8988T (cell line): Measurements from ENCODE around the gene RASD2.

Experiments used
- DNase-seq: peaks from one replicate; pipeline ENCODE4 v3.0.0; 2011

RASD2 gene

DNA sequence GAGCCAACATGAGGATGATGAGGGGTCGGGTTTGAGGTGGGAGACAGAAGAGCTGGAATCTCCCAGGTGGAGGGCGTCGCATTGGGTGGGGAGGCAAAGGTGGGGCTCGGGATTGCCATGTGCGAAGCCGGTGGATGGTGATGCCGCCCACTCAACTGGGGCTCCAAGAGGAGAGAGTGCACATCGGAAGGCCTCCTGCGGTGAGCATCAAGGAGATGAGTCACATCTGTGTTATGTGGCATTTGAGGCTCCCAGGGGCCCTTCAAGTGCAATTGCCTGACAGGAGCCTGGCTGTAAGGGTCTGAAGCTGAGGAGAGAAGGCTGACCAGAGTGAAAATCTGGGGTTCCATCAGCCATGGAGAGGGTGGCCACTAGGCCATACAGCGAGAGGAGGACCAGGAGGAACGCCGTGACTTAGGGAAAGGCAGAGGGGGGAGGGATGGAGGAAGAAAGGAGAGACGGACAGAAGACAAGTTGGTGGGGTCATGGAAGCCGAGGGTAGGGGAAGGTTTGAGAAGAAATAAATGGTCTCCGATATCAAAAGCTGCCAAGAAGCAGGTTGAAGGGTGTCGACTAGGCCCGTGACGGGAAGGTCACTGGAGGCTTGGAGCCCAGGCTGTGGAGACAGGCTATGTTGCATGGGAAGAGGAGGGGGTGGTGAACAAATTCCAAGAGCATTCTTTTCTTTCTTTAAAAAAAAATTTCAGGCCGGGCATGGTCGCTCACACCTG lies 21.3 kb downstream of the RASD2 start:
- peak; percentile 73 for DNase-seq

DNA sequence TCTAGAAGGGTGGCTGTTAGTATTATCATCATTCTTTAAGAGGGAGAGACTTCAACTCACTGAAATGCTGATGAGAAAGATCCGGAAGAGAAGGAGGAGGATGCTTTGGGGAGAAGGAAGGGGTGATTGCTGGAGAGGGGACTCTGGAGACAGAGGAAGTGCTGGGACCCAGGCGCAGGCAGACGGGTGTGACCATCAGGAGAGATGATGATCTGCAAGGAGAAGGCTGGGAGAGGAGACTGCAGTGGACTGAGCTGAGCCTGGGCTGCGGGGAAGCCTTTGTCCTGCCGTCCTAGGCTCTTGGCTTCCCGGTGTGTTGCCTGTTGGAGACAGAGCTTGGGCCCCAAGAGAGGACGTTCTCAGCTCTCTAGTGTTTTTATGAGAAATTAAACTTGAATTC lies 22.6 kb downstream of the RASD2 start:
- DNase-seq: no peak

DNA sequence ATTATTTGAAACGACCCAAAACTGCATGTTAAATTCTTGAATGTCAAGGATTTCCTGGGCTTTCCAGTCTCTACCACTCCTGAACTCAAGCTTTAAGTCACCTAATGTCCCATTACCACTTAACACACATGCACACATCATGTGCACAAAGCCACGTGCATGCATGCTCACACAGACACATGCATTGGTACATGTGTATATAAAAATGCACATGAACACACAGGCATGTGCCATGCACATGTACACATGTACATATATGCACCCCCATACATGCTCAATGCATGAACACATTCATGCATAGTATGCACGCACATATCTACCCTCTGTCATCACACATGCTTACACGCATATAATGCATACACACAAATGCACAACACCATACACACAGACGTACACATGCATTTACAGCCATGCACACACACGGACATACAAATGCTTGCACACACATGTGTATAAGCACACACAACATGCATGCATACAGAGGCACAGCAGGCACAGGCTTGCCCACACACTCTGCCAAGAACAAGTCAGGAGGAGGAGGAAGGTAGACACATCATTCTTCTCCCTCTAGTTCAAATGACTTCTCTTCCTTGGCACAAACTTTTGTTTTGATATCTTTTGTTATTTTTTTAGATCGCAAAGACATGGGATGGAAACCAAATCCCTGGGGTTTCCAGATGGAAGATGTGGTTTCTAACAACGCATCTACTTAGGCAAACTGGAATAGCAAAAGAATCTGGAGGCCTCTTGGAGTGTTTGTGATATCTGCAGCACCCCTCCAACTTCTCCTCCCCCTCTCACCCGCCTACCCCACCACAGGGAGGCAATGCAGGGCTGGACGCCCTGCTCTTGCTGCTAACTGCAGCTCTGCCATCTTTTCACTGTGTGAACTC lies 24.6 kb downstream of the RASD2 start:
- DNase-seq: no peak

DNA sequence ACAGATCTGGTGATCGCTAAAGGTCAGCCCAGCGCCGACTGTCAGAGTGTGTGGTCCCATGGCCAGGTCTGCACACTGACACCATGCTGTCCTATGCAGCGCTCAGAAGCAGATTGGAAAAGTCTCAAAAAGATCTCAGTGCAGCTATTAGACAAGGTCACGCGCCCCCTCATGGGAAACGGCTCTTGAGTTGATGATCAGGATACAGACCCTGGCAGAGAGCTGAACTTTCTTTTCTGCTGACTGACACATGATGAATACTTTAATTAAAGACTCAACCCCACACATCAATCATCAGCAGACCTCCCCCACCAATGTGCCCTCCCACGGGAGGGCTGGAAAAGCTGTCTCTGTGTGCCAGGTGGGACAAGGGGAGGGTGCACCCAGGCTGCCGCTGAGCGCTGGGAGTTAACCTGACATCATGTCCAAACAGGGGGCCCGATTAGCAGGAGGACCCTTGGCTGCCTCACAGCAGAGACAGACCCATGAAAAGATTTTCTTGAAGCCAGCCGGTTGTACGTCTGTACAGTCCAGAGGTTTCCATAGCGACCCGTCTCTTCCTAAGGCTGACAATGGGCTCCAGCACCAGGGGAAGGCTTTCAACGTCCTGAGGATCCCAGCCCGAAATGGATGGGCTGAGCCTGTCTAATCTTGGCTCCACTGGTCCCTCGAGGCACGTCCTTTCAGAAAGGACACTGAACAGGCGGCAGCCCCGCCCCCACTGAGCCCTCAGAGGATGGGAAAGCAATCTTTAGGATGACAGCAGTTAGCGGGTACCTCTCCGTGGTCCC lies 26.9 kb downstream of the RASD2 start:
- DNase-seq: no peak

DNA sequence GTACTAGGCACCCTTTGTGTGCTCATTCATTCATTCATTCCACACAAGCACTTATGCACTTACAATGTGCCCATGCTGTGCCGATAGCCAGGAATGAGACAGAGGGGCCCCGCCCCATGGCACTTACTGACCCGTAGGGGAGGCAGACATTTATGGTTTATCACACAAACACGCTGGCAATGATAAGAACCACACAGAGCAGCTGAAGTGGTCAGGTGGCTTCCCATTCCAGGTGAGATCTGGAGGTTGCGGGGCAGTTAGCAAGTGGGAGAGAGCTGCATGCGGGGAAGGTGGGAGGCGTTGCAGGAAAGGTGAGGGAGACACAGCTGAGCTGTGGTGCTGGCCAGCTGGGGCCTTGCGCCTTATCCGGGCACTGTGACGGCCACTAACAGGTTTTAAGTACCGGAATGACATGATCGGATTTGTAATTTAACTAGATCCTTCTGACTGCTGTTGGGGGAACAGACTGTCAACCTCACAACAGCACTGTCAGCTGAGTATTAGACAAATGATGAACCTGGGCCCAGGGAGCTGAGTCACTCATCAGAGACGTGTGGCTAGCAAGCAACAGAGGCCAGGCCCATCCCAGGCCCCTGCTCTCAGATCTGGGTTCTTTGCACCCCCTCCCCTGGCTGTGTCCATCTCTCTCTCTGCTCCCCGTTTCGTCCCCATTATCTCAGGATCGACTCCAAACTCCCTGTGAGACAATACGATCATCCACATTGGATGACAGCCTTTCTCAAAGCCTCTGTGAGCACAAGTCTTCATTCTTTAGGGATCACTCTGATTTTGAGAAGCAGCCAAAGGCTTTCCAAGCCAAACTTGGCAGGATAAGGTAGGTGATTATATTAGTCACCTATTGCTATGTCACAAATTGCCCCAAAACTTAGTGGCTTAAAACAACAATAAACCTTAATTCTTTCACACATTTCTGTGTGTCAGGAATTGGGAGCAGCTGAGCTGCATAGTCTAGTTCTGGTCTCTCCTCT lies 28.4 kb downstream of the RASD2 start:
- DNase-seq: no peak

DNA sequence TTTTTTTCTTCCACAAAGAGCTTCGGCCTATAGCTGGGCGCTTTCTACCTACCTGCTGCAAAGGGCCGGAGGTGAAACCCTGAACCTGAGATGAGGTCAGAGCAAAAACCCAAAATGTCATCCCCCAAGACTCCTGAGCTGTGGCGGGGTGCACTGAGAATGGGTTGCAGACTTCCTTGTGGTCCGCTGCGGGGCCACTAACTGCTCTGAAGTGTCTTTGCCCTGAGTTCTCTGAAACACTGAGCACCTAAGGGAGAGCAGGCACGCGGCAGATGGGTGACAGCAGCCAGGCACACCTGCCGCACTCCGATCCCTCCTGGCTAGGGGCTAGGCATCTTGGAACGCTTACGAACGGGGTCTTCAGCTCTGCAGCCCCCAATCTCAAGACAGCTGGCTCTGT lies 29.3 kb downstream of the RASD2 start:
- DNase-seq: no peak

DNA sequence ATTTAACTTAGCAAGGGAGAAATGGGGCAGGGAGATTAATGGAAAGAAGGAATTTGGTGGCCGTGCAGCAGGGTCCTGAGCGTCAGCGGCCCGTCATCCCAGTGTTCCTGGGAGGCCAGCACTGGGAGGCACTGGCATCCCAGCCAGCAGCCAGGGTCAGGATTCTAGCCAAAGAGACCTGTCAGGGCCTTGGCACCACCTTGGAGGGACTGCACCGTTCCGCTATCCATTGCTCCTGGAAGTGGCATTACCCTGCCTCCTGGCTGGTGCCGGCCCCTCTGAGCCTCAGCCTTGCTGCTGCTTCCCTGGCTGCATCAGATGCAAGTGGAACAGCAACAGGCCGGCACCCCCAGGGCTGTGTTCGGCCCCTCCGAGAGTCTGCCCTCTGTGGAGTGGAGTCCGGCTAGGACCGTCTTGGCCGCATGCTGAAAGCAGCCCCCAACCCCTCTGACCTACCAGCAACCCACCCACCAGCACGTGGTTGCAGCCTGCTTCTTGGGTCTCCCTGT lies 30.1 kb downstream of the RASD2 start:
- no peak for DNase-seq

- no peak for DNase-seq
Observed at GRCh38 chr22:35572556-35572955, 31.9 kb downstream of the RASD2 start.

GRCh38 chr22:35575116-35575748 lies 34.6 kb downstream of the RASD2 start:
- no peak for DNase-seq

DNA sequence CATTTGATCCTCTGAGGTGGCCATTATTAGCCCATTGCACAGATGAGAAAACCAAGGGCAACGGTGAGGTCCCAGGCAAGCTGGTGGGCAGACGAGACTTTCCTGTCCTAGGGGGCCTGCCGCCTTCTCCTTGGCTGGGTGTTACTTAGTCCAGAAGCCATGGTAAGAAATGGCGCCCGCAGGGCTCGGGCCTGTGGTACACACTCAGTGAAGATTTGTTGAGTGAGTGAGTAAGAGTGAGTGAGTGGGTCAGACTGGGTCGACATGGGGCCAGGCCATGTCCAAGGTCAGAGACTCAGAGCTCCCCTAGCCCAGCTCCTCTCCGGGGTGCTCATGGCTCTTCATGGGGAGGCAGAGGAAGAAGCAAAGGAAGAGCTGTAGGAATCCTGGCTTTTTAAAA lies 36.0 kb downstream of the RASD2 start:
- no peak for DNase-seq

GRCh38 chr22:35577799-35578659 lies 37.4 kb downstream of the RASD2 start:
- no peak for DNase-seq

DNA sequence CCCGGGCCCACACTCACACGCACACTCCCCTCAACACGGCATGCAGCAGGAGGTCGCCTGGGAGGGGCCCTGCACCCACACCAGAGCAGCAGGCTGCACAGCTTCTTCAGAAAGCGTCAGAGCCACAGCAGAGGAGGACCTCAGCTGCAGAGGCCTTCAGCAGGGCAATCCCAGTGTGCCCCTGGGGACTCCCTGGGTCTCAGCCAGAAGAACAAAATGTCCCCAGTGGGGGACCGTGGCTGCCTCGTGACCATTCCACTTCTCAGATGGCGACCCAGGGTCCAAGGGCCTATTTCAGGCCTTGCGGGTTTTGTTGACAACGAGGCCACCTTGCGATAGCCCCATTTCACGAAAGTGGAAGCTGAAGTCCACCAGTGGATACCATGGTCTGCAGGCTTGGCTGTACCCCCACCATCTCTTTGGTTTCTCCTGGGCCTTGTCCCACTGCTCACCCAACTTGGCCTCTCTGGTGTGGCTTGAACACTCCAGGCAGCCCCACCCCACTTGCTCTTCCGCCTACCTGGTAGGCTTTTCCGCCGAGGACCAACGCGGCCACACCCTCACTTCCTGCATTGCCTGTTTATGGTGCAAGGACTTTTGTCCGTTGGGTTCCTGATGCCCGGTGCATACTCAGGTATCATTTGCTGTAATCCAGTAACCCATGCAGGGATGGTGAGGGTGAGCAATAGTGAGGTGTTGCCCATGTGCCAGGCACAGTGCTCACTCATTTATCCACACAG lies 38.4 kb downstream of the RASD2 start:
- DNase-seq: no peak

DNA sequence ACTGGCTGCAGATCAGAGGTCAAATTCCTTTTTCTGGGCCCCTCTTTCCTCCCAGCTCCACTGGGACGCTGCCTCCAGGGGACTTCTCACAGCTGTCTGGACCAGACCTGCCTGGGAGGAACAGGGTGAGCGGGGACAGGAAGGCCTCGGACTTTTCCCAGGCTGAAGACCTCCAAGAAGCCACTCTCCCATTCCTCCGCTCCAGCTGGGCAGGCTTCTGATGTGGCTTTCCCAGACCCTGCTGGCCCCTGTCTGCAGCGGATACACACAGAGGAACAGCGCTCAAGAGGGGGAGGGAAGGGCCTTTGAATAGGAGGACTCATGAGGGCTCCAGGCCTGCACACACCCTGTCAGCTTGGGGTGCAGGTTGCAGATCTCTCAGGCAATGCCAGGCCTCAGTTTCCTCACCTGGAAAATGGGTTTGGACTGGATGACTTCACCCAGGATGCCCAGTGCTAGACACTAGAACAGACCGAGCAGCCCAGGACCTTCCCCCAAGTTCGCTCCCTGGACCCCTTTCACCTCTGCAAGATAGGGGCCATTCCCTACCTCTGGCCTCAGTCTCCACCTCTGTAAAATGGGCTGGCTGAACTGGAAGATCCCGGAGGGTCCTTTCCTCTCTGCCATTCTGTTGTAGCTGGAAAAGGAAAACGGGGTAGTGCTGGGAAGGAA lies 39.9 kb downstream of the RASD2 start:
- no peak for DNase-seq

- DNase-seq: no peak
Observed at GRCh38 chr22:35581023-35581413, 40.4 kb downstream of the RASD2 start.

GRCh38 chr22:35582218-35582860 lies 41.7 kb downstream of the RASD2 start:
- DNase-seq: no peak

DNA sequence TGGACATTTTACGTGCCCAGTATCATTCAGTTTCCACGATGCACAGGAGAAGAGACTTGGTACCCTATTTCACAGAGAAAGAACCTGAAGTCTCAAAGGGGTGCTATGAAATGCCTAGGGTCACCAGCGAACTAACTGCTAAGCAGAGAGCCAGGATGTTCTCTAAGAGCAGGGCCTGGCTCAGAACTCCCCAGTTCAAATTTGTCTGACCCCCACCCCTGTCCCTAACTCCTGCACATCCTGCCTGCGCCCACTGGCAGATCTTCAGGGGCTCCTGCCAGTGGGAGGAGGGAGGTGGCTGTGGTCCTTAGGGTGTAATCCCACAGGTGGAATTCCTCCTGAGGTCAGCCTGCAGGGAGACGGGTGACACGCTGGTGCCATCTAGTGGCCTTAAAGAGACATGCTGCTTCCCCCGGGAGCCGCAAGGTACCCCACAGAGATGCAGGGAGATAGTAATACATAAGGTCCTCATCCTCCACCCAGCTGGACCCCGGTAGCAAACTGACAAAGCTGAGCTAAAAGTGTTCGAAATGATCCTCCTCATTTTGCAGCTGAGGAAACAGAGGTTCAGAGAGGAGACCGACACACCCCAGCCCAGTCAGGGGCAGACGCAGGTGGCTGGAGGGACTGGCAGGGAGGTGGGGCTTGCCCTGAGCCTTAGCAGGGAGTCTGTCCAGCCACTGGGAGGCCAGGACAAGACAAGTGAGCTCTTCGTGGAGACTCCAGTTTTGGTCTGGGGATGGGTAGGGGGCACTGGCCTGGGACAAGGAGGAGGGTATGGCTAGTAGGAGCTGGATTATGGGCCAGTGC lies 42.4 kb downstream of the RASD2 start:
- peak; percentile 75 for DNase-seq

- DNase-seq: no peak
Observed at GRCh38 chr22:35586771-35587170, 46.1 kb downstream of the RASD2 start.

DNA sequence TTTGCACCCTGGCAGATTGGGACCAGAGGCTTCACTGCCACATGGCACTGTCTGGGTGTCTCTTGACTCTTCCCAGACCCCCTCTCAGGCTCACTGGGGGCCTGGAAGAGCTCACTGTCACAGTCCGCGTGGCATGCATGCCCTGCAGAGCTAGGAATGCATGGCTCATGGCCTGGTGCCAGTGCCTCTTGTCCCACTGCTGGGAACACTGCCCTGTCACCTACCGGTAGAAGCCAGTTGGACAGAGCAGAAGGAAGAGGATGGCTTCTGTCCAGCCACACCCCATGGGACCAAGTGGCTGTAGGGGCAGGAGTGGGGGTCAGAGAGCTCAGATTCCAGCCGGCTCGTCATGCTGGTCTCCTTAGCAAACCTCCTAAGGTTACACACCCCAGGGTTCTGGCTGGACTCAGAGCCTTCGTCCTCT lies 46.8 kb downstream of the RASD2 start:
- no peak for DNase-seq
